Measurements from ENCODE around the gene CCNY. TPM values are rescaled to one million over a fixed set of nuclear protein-coding genes. Genes with fewer than 3 reads are reported as not detected.

CCNY gene
- total RNA-seq, 1 experiment from 2014 or later, result 53.3 TPM

DNA sequence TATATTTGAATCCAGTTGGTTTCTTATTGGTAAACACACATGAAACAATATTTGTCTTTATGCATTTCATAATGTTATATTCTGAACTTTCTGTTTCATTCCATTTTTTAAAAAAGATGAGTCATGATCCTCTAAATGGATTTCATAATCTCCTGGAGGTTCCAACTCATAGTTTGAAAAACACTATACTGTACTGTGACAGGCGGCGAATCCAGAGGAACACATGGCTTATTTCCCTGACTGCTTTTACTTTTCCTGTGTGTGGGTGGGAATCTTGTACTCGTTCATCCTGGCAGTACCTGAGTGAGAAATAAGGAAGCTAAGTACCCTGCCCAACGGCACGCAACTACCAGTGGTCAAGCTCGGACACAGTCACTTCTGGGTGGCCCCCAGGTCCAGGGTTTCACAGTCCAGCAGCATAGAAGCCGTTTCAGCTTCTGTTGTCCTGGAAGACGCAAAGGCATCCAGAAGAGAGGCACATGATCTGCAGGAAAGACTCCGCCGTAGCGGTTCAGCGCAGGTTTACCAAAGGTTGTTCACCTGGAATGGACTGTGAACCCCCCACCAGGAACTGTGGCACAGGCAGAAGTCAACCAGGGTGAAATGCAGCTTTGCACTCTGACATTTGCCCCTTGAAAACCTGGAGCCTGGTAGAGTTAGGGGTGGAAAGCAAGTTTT, 117.7 kb downstream of the CCNY start (continued):
- TF ChIP-seq, protein P1, sequence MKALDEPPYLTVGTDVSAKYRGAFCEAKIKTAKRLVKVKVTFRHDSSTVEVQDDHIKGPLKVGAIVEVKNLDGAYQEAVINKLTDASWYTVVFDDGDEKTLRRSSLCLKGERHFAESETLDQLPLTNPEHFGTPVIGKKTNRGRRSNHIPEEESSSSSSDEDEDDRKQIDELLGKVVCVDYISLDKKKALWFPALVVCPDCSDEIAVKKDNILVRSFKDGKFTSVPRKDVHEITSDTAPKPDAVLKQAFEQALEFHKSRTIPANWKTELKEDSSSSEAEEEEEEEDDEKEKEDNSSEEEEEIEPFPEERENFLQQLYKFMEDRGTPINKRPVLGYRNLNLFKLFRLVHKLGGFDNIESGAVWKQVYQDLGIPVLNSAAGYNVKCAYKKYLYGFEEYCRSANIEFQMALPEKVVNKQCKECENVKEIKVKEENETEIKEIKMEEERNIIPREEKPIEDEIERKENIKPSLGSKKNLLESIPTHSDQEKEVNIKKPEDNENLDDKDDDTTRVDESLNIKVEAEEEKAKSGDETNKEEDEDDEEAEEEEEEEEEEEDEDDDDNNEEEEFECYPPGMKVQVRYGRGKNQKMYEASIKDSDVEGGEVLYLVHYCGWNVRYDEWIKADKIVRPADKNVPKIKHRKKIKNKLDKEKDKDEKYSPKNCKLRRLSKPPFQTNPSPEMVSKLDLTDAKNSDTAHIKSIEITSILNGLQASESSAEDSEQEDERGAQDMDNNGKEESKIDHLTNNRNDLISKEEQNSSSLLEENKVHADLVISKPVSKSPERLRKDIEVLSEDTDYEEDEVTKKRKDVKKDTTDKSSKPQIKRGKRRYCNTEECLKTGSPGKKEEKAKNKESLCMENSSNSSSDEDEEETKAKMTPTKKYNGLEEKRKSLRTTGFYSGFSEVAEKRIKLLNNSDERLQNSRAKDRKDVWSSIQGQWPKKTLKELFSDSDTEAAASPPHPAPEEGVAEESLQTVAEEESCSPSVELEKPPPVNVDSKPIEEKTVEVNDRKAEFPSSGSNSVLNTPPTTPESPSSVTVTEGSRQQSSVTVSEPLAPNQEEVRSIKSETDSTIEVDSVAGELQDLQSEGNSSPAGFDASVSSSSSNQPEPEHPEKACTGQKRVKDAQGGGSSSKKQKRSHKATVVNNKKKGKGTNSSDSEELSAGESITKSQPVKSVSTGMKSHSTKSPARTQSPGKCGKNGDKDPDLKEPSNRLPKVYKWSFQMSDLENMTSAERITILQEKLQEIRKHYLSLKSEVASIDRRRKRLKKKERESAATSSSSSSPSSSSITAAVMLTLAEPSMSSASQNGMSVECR (CRISPR knock-in tag; IDR thresholded peaks at IDR 0.05; ENCODE audit: borderline replicate concordance), result no peak
- TF ChIP-seq CBFB (CRISPR knock-in tag; IDR thresholded peaks at IDR 0.05; ENCODE audit: low read depth), result no peak
- TF ChIP-seq ZSCAN18 (CRISPR knock-in tag; IDR thresholded peaks at IDR 0.05), result no peak
- TF ChIP-seq KAT7 (CRISPR knock-in tag; IDR thresholded peaks at IDR 0.05; ENCODE audit: borderline replicate concordance), result no peak
- no peak for TF ChIP-seq RORB (CRISPR knock-in tag; IDR thresholded peaks at IDR 0.05)
- TF ChIP-seq, protein P2, sequence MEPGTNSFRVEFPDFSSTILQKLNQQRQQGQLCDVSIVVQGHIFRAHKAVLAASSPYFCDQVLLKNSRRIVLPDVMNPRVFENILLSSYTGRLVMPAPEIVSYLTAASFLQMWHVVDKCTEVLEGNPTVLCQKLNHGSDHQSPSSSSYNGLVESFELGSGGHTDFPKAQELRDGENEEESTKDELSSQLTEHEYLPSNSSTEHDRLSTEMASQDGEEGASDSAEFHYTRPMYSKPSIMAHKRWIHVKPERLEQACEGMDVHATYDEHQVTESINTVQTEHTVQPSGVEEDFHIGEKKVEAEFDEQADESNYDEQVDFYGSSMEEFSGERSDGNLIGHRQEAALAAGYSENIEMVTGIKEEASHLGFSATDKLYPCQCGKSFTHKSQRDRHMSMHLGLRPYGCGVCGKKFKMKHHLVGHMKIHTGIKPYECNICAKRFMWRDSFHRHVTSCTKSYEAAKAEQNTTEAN (CRISPR knock-in tag; IDR thresholded peaks at IDR 0.05), result no peak
- TF ChIP-seq IRF1 (CRISPR knock-in tag; IDR thresholded peaks at IDR 0.05), result no peak
- TF ChIP-seq ZNF671 (CRISPR knock-in tag; IDR thresholded peaks at IDR 0.05), result no peak

DNA sequence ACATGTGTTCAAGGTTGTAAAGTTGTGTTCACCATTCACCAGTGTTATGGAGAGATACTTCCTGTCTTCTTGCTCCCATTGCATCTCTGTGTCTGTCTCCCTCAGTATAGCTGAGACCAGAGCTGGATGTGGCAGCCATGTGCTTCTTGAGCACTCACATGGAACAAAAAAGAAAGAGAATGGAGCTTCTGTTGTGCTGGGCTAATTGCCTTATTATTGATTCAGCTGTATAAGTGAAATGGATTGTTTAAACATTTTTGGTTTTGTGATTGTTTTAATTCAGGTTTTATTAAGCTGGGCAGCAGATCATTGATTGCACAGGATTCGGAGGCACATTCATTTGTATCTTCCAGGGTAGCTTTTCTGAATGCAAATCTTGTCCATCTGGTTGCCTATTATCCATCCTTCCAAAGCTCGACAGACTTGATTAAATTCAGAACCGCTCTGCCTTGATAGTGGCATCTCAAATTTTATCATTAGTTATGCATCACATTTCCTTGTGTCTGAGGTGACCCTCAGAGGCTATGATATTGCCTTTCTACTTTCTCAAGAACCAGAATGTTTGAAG, 119.9 kb downstream of the CCNY start:
- ChIA-PET POLR2A (interaction anchor here (0.6 kb wide), 1 partner anchor 321 kb away, joined by 3 read pairs; no protein-coding TSS in a partner anchor), CTCF (no interaction called here)
- Mint-ChIP-seq H3K27me3 (ENCODE audit: low read depth) (no peaks in the 10 kb centered on the region), H3K4me3 (no peak overlapping the region), H3K27ac (no peak overlapping the region; the same call in 1 of the 2 replicates), H3K9me3 (no peaks in the 10 kb centered on the region), H3K4me1 (peaks cover 63% of the 10 kb centered on the region), H3K36me3 (no peaks in the 10 kb centered on the region)
- ATAC-seq (no peak), DNase-seq (ENCODE audit: low spot score) (no peak)
- TF ChIP-seq, protein P3, sequence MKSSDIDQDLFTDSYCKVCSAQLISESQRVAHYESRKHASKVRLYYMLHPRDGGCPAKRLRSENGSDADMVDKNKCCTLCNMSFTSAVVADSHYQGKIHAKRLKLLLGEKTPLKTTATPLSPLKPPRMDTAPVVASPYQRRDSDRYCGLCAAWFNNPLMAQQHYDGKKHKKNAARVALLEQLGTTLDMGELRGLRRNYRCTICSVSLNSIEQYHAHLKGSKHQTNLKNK (CRISPR knock-in tag; IDR thresholded peaks at IDR 0.05), result no peak
- no peak for TF ChIP-seq GABPB1 (CRISPR knock-in tag; IDR thresholded peaks at IDR 0.05)
- TF ChIP-seq, protein P4, sequence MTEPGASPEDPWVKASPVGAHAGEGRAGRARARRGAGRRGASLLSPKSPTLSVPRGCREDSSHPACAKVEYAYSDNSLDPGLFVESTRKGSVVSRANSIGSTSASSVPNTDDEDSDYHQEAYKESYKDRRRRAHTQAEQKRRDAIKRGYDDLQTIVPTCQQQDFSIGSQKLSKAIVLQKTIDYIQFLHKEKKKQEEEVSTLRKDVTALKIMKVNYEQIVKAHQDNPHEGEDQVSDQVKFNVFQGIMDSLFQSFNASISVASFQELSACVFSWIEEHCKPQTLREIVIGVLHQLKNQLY (CRISPR knock-in tag; IDR thresholded peaks at IDR 0.05), result no peak
- no peak for TF ChIP-seq NR2C2 (CRISPR knock-in tag; IDR thresholded peaks at IDR 0.05)
- TF ChIP-seq, protein P5, sequence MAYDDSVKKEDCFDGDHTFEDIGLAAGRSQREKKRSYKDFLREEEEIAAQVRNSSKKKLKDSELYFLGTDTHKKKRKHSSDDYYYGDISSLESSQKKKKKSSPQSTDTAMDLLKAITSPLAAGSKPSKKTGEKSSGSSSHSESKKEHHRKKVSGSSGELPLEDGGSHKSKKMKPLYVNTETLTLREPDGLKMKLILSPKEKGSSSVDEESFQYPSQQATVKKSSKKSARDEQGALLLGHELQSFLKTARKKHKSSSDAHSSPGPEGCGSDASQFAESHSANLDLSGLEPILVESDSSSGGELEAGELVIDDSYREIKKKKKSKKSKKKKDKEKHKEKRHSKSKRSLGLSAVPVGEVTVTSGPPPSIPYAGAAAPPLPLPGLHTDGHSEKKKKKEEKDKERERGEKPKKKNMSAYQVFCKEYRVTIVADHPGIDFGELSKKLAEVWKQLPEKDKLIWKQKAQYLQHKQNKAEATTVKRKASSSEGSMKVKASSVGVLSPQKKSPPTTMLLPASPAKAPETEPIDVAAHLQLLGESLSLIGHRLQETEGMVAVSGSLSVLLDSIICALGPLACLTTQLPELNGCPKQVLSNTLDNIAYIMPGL (CRISPR knock-in tag; IDR thresholded peaks at IDR 0.05), result no peak
- no peak for TF ChIP-seq IRF2 (CRISPR knock-in tag; IDR thresholded peaks at IDR 0.05; ENCODE audit: borderline replicate concordance, low read depth)
- no peak for TF ChIP-seq TEAD1 (CRISPR knock-in tag; IDR thresholded peaks at IDR 0.05)

Data from WTC11 (cell line).